ENCODE results near the gene YTHDF2. TPM values are rescaled to one million over a fixed set of nuclear protein-coding genes. Genes with fewer than 3 reads are reported as not detected.

YTHDF2 gene
- total RNA-seq, 2 donors from 2014 or later: 20.2 to 28.7 TPM

DNA sequence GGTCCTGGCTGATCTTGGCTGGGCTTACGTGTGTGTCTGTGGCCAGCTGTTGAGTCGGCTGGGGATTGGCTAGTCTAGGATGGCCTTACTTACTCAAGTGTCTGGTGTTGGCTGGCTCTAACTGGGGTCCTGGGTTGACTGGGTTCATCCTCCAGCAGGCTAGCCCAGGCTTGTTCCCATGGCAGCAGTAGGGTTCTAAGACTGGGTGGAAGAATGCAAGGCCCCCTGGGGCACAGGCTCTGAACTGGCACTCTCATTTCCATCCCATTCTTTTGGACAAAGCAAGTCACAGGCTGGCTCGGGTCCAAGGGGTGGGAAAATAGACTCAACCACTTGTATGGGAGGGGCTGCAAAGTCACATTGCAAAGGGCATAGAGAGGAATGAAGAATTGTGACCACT, 67.3 kb downstream of the YTHDF2 start:
- ATAC-seq (no peak), DNase-seq (no peak)
- Histone ChIP-seq H3K4me3 (no peak overlapping the region), H3K27ac (no peak overlapping the region), H3K4me1 (no peaks in the 10 kb centered on the region), H3K36me3 (replicated peaks in 1 of 2; ENCODE audit: insufficient read depth in 1 of 2, low read depth in 2 of 2) (no peaks in the 10 kb centered on the region), H3K9me3 (no peaks in the 10 kb centered on the region), H3K27me3 (no peaks in the 10 kb centered on the region)
- TF ChIP-seq POLR2A (IDR thresholded peaks at IDR 0.05): no peak
- TF ChIP-seq, protein P1, sequence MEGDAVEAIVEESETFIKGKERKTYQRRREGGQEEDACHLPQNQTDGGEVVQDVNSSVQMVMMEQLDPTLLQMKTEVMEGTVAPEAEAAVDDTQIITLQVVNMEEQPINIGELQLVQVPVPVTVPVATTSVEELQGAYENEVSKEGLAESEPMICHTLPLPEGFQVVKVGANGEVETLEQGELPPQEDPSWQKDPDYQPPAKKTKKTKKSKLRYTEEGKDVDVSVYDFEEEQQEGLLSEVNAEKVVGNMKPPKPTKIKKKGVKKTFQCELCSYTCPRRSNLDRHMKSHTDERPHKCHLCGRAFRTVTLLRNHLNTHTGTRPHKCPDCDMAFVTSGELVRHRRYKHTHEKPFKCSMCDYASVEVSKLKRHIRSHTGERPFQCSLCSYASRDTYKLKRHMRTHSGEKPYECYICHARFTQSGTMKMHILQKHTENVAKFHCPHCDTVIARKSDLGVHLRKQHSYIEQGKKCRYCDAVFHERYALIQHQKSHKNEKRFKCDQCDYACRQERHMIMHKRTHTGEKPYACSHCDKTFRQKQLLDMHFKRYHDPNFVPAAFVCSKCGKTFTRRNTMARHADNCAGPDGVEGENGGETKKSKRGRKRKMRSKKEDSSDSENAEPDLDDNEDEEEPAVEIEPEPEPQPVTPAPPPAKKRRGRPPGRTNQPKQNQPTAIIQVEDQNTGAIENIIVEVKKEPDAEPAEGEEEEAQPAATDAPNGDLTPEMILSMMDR (IDR thresholded peaks at IDR 0.05): no peak
- WGBS, 2 donors: 0 to 60% methylated on average over 1 to 3 of the region's 3 CpGs
- intact Hi-C loops (cut with DNase I): no loop called here

DNA sequence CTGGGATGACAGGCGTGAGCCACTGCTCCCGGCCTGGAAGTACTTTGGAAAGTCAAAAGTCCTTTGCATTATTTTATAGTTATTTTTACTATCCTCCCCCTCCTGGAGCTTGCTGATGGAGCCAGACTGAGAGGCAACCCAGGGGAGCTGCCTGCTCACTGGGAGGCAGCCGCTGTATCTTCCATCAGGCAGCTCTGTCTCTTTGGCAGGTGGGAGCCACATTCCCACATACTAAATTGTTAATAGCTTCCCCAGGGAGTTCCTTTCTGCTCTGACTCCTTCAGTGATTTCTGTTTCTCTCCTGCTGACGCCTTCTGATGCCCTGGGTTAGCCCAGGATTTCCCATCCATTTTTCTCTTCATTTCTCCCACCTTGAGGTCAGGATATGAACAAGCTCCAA, 70.3 kb downstream of the YTHDF2 start:
- no peaks in the 10 kb centered on the region for H3K4me1 ChIP-seq
- H3K36me3 ChIP-seq (replicated peaks in 1 of 2; ENCODE audit: insufficient read depth in 1 of 2, low read depth in 2 of 2): no peaks in the 10 kb centered on the region
- ATAC-seq (no peak), DNase-seq (no peak)
- no peak for TF ChIP-seq POLR2A (IDR thresholded peaks at IDR 0.05)
- TF ChIP-seq, protein P1 (IDR thresholded peaks at IDR 0.05): no peak
- no peak overlapping the region for H3K4me3 ChIP-seq
- WGBS, 2 donors: 42 to 46% methylated on average over 3 to 4 of the region's 4 CpGs
- intact Hi-C loops (cut with DNase I): no loop called here
- H3K27ac ChIP-seq: no peak overlapping the region
- H3K9me3 ChIP-seq: no peaks in the 10 kb centered on the region
- H3K27me3 ChIP-seq: no peaks in the 10 kb centered on the region

DNA sequence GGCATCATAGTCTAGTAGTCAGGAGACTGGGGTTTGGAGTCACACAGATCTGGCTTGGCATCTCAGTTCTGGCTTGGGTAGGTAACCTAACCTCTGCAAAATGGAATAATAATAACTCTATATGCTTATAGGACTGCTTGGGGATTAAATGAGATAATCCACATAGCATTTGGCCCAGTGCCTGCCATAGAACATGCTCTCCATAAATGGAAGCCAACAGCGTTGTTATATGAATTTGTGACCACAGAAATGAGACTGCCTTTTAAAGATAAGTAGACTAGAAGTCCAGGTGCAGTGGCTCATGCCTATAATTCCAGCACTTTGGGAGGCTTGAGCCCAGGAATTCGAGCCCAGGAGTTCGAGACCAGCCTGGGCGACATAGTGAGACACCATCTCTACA, 71.2 kb downstream of the YTHDF2 start:
- Histone ChIP-seq H3K9me3 (no peaks in the 10 kb centered on the region), H3K4me1 (no peaks in the 10 kb centered on the region), H3K27ac (no peak overlapping the region), H3K4me3 (no peak overlapping the region), H3K36me3 (replicated peaks in 1 of 2; ENCODE audit: insufficient read depth in 1 of 2, low read depth in 2 of 2) (no peaks in the 10 kb centered on the region), H3K27me3 (no peaks in the 10 kb centered on the region)
- ATAC-seq: no peak
- no peak for DNase-seq
- intact Hi-C loops (cut with DNase I): no loop called here
- WGBS, 2 donors: 73 to 86% methylated on average over 4 of the region's 4 CpGs
- TF ChIP-seq POLR2A (IDR thresholded peaks at IDR 0.05): no peak
- TF ChIP-seq, protein P1 (IDR thresholded peaks at IDR 0.05): no peak

DNA sequence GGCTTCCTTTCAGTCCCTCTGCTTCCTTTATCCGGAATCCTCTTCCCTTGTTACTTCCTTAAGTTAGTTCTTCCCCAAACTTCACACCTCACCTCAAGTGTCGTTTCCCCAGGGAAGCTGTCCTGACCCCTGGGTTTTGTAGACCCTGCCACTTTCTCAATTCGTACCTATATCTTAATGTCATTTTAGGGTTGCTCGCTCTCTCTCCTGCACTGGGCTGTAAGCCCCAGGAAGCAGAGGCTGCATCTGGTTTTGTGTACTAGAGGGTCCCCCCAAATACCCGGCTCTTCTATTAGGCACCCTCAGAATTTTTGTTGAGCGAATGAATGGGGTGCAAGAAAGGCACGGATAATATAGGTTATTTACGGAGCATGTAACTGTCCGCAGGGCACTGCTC, 74.6 kb downstream of the YTHDF2 start:
- H3K27ac ChIP-seq: no peak overlapping the region
- H3K27me3 ChIP-seq: no peaks in the 10 kb centered on the region
- no peaks in the 10 kb centered on the region for H3K9me3 ChIP-seq
- intact Hi-C loops (cut with DNase I): no loop called here
- no peaks in the 10 kb centered on the region for H3K4me1 ChIP-seq
- TF ChIP-seq, protein P1 (IDR thresholded peaks at IDR 0.05): no peak
- no peak for TF ChIP-seq POLR2A (IDR thresholded peaks at IDR 0.05)
- WGBS, 2 donors: 49 to 51% methylated on average over 9 of the region's 9 CpGs
- ATAC-seq (no peak), DNase-seq (no peak)
- no peaks in the 10 kb centered on the region for H3K36me3 ChIP-seq (replicated peaks in 1 of 2; ENCODE audit: insufficient read depth in 1 of 2, low read depth in 2 of 2)
- H3K4me3 ChIP-seq: no peak overlapping the region

DNA sequence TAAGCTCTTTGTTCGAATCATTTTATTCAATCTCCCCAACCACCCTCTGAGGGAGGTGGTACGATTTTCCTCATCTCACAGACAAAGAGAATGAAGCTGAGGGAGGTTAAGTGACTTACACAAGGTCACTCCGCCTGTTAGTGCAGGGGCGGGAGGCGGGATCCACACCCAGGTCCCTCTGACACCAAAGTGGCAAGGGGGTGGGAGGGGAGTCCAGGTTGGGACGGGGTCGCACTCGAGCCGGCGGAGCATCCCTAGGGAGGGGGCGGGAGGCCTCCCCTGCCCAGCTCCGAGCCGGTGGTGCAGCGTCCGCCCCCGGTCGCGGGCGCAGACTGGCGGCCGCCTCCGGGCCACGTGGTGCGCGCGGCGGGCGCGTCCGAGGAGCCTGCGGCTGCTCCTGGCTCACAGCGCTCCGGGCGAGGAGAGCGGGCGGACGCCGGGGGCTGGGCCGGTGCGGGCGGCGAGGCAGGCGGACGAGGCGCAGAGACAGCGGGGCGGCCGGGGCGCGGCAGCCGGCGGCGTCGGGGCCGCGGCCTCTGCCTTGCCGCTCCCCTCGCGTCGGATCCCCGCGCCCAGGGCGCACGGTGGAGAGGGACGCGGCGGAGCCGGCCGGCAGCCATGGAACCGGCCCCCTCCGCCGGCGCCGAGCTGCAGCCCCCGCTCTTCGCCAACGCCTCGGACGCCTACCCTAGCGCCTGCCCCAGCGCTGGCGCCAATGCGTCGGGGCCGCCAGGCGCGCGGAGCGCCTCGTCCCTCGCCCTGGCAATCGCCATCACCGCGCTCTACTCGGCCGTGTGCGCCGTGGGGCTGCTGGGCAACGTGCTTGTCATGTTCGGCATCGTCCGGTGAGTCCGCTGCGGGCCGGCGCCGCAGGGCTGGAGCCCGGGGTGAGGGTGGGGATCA, 75.3 kb downstream of the YTHDF2 start, which contains the start of gene OPRD1:
Gene OPRD1 (plus strand): TSS at position 405 of the 903 bp plus-strand sequence. CDS start 214 bp downstream, at position 619.
- no peak within 1 kb of the TSS for H3K27ac ChIP-seq
- TF ChIP-seq, protein P1 (IDR thresholded peaks at IDR 0.05): no peak
- TF ChIP-seq POLR2A (IDR thresholded peaks at IDR 0.05): no peak
- no peaks in the 10 kb centered on the region for H3K4me1 ChIP-seq
- WGBS, 2 donors: 2 to 21% methylated on average over 5 to 102 of the region's 108 CpGs
- H3K9me3 ChIP-seq: no peaks in the 10 kb centered on the region
- DNase-seq: no peak
- intact Hi-C loops (cut with DNase I): no loop called here
- no peak for ATAC-seq
- H3K4me3 ChIP-seq: no peak within 1 kb of the TSS
- no peaks in the 10 kb centered on the region for H3K27me3 ChIP-seq
- H3K36me3 ChIP-seq (replicated peaks in 1 of 2; ENCODE audit: insufficient read depth in 1 of 2, low read depth in 2 of 2): no peaks in the 10 kb centered on the region
